ENCODE data around the gene WFDC1. TPM values are rescaled to one million over a fixed set of nuclear protein-coding genes. Genes with fewer than 3 reads are reported as not detected.

Gene WFDC1
- total RNA-seq, 1 donor from 2014 or later: not detected

DNA sequence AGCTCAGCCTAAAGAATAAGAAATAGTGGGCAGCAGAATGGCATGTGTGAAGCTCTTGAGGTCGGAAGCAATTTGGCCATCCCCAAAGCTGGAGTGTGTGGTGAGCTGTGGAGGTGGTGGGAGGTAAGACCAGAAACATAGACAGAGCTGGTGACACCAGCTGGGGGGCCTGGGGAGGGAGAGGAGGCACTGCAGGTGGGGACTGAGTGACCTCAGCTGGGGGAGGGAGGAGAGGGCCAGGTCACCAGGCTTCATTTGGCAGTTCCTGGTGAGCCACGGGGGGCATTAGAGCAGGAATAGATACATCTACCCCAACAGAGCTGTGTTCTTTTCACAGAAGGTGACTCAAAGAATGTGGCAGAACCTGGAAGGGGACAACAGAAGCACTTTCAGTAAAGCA lies 31.9 kb downstream of the WFDC1 start:
- H3K4me1 Mint-ChIP-seq: no peaks in the 10 kb centered on the region
- POLR2A ChIA-PET: no interaction called here
- CTCF ChIA-PET: no interaction called here
- ATAC-seq (ENCODE audit: low read depth): no peak
- TF ChIP-seq CTCF (IDR thresholded peaks at IDR 0.05): no peak
- no peak for DNase-seq
- no peak overlapping the region for H3K4me3 Mint-ChIP-seq
- intact Hi-C loops (cut with micrococcal nuclease): no loop called here
- H3K36me3 Mint-ChIP-seq (ENCODE audit: low read depth): no peaks in the 10 kb centered on the region
- no peaks in the 10 kb centered on the region for H3K9me3 Mint-ChIP-seq
- peaks cover 6% of the 10 kb centered on the region for H3K27me3 Mint-ChIP-seq
- H3K27ac Mint-ChIP-seq: no peak overlapping the region

DNA sequence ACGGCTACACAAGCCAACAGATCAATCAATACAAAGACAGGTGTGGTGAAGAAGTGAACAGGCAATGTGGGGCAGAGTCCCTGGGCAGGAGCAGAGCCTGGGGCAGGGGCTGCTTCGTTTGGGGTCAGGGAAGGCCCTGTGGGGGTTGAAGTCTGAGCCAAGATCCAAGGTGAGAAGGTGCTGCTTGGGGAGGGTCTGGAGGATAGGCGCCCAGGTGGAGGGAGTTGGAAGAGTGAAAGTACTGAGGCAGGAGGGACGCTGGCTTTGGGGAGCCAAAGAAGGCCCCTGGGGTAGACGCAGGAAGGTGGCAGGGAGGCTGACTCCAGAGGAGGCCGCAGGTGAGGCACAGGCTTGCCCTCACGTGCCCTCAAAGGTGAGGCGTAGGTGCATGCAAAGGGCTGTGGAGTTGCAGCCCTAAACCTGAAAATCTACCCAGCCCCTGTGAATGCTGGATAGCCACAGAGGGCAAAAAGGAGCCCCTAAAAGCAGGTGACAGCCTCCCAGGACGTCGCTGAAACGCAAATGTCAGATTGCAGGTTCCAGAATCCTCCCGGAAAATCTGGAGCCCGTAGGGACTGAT lies 33.3 kb downstream of the WFDC1 start:
- no peak for ATAC-seq (ENCODE audit: low read depth)
- intact Hi-C loops (cut with micrococcal nuclease): no loop called here
- Mint-ChIP-seq H3K27me3 (peaks cover 10% of the 10 kb centered on the region), H3K27ac (no peak overlapping the region), H3K9me3 (no peaks in the 10 kb centered on the region), H3K4me1 (no peaks in the 10 kb centered on the region), H3K4me3 (no peak overlapping the region), H3K36me3 (ENCODE audit: low read depth) (no peaks in the 10 kb centered on the region)
- TF ChIP-seq CTCF (IDR thresholded peaks at IDR 0.05): no peak
- ChIA-PET POLR2A (no interaction called here), CTCF (no interaction called here)
- DNase-seq: no peak

GRCh38 chr16:84329016-84329415 lies 34.3 kb downstream of the WFDC1 start:
- Mint-ChIP-seq H3K27ac (no peak overlapping the region), H3K4me1 (no peaks in the 10 kb centered on the region), H3K4me3 (no peak overlapping the region), H3K36me3 (ENCODE audit: low read depth) (no peaks in the 10 kb centered on the region), H3K27me3 (peaks cover 12% of the 10 kb centered on the region), H3K9me3 (no peaks in the 10 kb centered on the region)
- POLR2A ChIA-PET: no interaction called here
- no peak for ATAC-seq (ENCODE audit: low read depth)
- DNase-seq: no peak
- CTCF ChIA-PET: no interaction called here
- TF ChIP-seq CTCF (IDR thresholded peaks at IDR 0.05): no peak
- intact Hi-C loops (cut with micrococcal nuclease): no loop called here

DNA sequence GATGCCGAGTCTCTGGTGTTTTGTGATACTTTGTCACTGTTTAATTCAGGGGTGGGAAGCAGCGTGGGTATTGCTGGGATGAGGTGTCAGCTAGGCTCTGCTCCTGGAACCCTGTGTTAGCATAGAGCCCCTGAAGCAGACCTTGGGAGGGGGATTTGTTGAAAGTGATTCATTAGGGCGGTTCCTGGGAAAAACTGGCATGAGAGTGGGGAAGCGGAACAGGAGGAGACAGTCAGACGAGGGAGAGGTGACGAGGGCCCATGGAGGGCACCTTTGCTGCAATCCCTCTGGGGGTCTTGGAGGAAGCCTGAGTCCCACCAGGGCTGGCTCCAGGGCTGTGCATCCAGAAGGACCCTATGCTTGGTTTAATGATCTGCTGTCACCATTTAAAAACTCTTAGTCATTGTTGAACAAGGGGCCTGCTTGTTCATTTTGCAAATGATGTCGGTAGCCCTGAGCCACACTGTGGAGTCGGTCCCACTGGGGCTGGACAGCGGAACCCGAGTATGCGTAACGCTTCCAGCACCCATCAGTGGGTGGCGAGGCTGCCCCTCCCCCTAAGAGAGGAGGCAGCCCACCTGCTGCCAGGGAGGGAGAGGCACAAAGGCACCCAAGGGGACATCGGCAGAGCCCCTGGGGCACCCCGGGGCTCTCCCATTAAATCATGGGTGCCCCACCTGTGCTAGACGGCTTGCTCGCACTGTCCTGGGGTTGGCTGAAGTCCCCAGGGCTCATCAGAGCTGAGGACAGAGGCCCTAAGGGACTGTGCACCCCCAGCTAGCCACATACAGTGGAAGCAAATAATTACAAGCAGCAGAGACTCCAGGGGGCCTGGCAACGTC lies 35.4 kb downstream of the WFDC1 start:
- no peaks in the 10 kb centered on the region for H3K9me3 Mint-ChIP-seq
- intact Hi-C loops (cut with micrococcal nuclease): no loop called here
- ATAC-seq (ENCODE audit: low read depth) (no peak), DNase-seq (no peak)
- H3K4me3 Mint-ChIP-seq: no peak overlapping the region
- CTCF ChIA-PET: no interaction called here
- peaks cover 12% of the 10 kb centered on the region for H3K27me3 Mint-ChIP-seq
- no peak for TF ChIP-seq CTCF (IDR thresholded peaks at IDR 0.05)
- POLR2A ChIA-PET: no interaction called here
- no peak overlapping the region for H3K27ac Mint-ChIP-seq
- H3K36me3 Mint-ChIP-seq (ENCODE audit: low read depth): no peaks in the 10 kb centered on the region
- H3K4me1 Mint-ChIP-seq: no peaks in the 10 kb centered on the region

- Mint-ChIP-seq H3K27ac (no peak overlapping the region), H3K9me3 (no peaks in the 10 kb centered on the region), H3K4me3 (no peak overlapping the region), H3K36me3 (ENCODE audit: low read depth) (no peaks in the 10 kb centered on the region), H3K4me1 (no peaks in the 10 kb centered on the region), H3K27me3 (peaks cover 12% of the 10 kb centered on the region)
- CTCF ChIA-PET: no interaction called here
- no peak for ATAC-seq (ENCODE audit: low read depth)
- POLR2A ChIA-PET: no interaction called here
- DNase-seq: no peak
- no peak for TF ChIP-seq CTCF (IDR thresholded peaks at IDR 0.05)
- intact Hi-C loops (cut with micrococcal nuclease): no loop called here
These were observed 36.0 kb downstream of the WFDC1 start for GRCh38 chr16:84330685-84331050.

All from activated B cell treated with CpG ODN at 0.5 μM for 24 hours (primary cell).